ENCODE results near the gene MAN1B1.

Gene MAN1B1

DNA sequence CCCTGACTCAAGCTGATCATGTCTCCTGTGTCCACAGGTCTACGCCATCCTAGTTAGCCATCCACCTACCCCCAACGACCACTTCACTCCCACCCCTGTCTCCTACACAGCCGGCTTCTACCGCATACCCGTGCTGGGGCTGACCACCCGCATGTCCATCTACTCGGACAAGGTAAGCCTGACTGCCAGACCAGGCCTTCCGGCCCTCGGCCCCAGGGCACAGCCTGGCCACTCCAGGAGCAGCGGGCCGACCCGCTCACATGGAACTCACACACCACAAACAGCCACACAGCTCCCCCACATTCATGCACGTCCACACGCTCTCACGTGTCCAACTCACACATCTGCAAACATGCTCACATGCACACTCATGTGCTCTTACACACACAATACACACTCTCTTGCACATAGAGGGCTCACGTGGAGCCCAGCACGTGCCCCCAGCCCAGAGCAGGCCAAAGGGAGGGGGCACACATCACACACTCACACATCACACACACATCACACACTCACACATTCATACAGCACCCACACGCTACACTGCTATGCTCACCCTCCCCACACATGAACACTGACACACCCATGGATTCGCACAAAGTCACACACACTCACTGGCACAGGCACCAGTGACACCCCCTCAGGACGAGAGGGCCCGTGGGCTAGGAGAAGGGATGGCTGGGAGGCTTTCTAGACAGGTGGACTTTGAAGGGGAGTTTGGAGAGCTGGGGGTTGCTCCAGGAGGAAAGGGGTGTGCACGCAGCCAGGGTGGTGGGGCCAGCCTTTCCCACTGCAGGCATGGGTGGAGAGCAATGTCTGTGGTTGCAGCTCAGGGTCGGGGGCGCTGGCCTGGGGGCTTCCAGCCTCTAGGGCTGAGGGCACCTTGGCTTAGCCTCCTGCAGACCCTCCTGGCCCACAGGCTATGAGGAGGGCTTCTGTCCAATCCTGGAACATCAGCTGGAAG, 55.5 kb downstream of the MAN1B1 start:
- Mint-ChIP-seq H3K4me1 (ENCODE audit: low read depth) (peaks cover 2% of the 10 kb centered on the region), H3K27me3 (peaks cover 25% of the 10 kb centered on the region), H3K36me3 (peaks cover 2% of the 10 kb centered on the region), H3K27ac (no peak overlapping the region), H3K9me3 (ENCODE audit: low read depth) (no peaks in the 10 kb centered on the region), H3K4me3 (no peak overlapping the region)

DNA sequence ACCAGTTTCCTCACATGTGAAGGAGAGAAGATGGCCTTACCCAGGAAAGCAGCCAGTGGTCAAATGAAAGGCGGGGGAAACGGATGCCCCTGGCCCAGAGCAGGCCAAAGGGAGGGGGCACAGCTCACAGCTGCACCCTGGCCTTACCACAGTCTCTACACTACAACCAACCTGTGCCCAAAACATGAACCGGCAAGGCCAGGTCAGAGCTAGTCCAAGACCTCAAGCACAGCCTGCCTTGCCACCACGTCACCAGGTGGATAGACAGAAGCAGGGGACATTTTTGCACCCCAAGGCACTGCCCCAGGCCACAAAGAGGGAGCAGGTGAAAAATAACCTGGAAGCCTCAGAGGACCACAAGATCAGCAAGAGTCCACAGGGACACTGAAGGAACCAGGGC, 56.7 kb downstream of the MAN1B1 start:
- H3K9me3 Mint-ChIP-seq (ENCODE audit: low read depth) = no peaks in the 10 kb centered on the region
- peaks cover 26% of the 10 kb centered on the region for H3K27me3 Mint-ChIP-seq
- H3K27ac Mint-ChIP-seq = no peak overlapping the region

DNA sequence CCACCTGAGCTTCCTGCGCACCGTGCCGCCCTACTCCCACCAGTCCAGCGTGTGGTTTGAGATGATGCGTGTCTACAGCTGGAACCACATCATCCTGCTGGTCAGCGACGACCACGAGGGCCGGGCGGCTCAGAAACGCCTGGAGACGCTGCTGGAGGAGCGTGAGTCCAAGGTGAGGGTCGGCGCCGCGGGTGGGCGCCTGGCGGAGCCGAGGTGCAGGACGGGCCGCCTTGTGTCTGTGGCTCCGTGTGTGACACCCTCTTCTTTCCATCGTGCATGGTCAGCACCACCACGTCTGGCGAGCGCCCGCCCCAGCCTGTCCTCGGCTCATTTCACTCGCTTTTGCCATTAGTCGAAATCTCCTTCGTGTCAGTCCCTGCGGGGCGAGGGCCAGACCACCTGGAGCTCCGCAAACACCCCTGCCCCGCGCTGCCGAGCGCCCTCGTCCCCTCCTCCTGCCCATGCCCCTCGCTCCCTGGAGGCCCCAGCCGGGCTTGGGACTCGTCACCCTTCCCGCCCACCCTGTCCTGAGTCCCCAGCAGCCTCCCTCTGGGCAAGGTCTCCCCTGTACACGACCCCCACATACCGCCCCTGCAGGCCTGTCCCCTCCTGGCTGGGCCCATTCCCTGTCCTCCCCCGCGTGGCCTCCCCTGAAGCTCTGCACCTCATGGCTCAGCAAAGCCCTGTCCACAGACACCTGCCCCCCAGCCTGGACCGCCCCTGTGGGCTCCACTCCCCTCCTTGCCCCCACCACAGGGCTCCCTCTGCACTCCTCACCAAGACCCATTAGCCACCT, 59.1 kb downstream of the MAN1B1 start:
- Mint-ChIP-seq H3K4me3 (no peak overlapping the region), H3K4me1 (ENCODE audit: low read depth) (no peaks in the 10 kb centered on the region), H3K27me3 (peaks cover 17% of the 10 kb centered on the region), H3K27ac (no peak overlapping the region), H3K9me3 (ENCODE audit: low read depth) (no peaks in the 10 kb centered on the region), H3K36me3 (no peaks in the 10 kb centered on the region)

More for the DNA sequence above, 56.7 kb downstream of the MAN1B1 start:
- Mint-ChIP-seq H3K4me3 (no peak overlapping the region), H3K36me3 (peaks cover 2% of the 10 kb centered on the region), H3K4me1 (ENCODE audit: low read depth) (peaks cover 2% of the 10 kb centered on the region)

DNA sequence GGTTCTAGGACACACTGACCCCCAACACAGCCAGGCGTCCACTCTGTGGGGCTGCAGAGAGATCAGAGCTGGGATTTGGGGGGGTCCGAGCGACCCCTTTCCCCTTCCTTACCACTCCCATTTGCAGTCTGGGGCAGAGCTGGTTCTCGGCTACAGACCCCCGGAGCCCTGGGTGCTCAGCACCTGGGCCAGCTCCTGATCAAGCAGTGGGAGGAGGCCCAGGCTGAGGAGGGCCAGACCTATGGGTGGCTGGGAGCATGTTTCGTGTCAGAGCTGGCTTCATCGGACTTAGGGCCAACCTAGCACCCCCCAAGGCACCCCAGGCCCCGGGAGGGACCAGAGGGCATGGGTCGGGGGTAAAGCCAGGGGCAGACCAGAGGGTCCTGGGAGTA, 59.7 kb downstream of the MAN1B1 start:
- no peaks in the 10 kb centered on the region for H3K36me3 Mint-ChIP-seq
- peaks cover 3% of the 10 kb centered on the region for H3K4me1 Mint-ChIP-seq (ENCODE audit: low read depth)
- H3K9me3 Mint-ChIP-seq (ENCODE audit: low read depth) = no peaks in the 10 kb centered on the region
- H3K27ac Mint-ChIP-seq = no peak overlapping the region
- H3K4me3 Mint-ChIP-seq = no peak overlapping the region
- H3K27me3 Mint-ChIP-seq = peaks cover 17% of the 10 kb centered on the region

DNA sequence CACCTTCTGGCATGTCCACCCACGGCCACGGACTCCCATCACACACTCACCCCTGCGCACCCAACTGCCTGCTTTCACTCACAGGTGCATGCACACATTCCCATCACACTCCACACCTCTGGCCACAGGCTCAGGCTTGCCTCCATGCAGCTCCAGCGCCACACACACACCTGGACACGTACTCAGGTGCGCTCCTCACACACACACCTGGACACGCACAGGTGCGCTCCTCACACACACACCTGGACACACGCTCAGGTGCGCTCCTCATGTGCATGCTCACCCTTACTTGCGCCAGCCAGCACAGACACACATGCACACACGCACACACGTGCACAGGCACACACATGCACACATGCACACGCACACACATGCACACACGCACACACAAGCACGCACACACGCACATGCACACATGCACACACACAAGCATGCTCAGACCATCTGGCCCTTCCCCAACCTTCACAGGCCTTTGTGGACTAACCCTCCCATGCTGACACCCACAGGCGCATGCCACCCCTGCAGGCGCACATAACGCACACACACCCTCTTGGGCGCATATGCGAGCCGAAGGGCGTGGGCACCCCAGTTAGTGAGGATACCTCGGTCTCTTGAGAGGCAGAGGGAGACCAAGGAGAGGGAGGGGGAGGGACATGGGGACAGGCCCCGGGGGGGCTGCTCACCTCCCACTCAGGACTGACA, 60.5 kb downstream of the MAN1B1 start:
- H3K36me3 Mint-ChIP-seq = no peaks in the 10 kb centered on the region
- H3K9me3 Mint-ChIP-seq (ENCODE audit: low read depth) = no peaks in the 10 kb centered on the region
- H3K27ac Mint-ChIP-seq = no peak overlapping the region
- H3K4me1 Mint-ChIP-seq (ENCODE audit: low read depth) = peaks cover 4% of the 10 kb centered on the region
- peaks cover 12% of the 10 kb centered on the region for H3K27me3 Mint-ChIP-seq
- no peak overlapping the region for H3K4me3 Mint-ChIP-seq

DNA sequence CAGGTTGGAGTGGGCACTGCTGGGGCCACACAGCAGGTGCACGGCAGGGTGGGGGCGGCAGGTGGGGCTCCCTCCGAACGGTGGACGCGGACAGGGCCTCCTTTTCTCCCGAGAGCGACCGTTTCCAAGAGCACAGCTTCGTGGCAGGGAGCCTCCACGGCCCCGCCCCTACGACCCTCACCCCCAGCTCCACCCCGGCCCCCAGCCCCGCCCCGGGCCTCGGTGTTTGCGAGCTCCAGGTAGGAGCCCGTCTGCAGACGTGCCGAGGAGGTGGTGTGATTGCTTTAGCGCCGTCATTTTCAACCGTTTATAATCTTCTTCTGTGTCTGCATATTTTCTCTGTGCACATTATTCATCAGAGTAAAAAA, 61.0 kb downstream of the MAN1B1 start:
- H3K9me3 Mint-ChIP-seq (ENCODE audit: low read depth) = no peaks in the 10 kb centered on the region
- no peaks in the 10 kb centered on the region for H3K36me3 Mint-ChIP-seq
- no peak overlapping the region for H3K27ac Mint-ChIP-seq
- H3K27me3 Mint-ChIP-seq = peaks cover 9% of the 10 kb centered on the region
- H3K4me1 Mint-ChIP-seq (ENCODE audit: low read depth) = peaks cover 4% of the 10 kb centered on the region
- no peak overlapping the region for H3K4me3 Mint-ChIP-seq

DNA sequence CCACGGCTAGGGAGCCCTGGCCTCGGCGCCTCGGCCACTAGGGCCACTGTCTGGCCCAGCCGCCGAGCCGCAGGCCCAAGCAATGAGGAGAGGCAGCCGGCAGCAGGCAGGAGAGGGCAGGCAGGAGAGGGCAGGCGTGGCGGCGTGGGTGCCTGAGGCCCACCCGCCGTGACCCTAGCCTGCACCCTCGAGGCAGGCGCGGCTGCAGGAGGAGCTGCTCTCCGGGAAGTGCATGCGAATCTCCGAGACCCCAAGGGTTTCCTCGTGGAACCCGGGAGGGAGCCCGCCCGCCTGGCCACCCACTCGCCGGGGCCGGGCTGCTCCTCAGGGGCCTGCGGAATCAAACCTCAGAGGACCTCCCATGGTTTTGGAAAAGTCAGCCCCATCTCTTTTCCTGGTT, 61.5 kb downstream of the MAN1B1 start:
- peaks cover 4% of the 10 kb centered on the region for H3K4me1 Mint-ChIP-seq (ENCODE audit: low read depth)
- H3K27ac Mint-ChIP-seq = no peak overlapping the region
- no peaks in the 10 kb centered on the region for H3K9me3 Mint-ChIP-seq (ENCODE audit: low read depth)
- H3K36me3 Mint-ChIP-seq = no peaks in the 10 kb centered on the region
- no peak overlapping the region for H3K4me3 Mint-ChIP-seq
- peaks cover 9% of the 10 kb centered on the region for H3K27me3 Mint-ChIP-seq

DNA sequence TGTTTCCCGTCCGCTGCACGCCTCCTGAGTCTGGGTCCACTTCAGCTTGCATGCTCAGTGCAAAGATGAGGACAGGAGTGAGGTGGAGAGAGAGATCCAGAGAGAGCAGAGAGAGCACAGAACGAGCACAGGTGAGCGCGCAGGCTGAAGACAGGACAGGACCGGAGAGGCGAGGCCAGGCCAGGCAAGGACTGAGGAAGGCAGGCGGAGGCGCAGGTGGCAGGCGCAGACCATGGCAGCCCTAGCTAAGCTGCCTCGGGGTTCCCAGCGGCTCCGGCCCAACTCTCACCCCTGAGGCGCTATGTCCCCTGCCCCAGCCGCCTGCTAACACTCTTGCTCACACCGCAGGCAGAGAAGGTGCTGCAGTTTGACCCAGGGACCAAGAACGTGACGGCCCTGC, 61.9 kb downstream of the MAN1B1 start:
- no peak overlapping the region for H3K27ac Mint-ChIP-seq
- peaks cover 4% of the 10 kb centered on the region for H3K4me1 Mint-ChIP-seq (ENCODE audit: low read depth)
- peaks cover 9% of the 10 kb centered on the region for H3K27me3 Mint-ChIP-seq
- no peaks in the 10 kb centered on the region for H3K9me3 Mint-ChIP-seq (ENCODE audit: low read depth)
- H3K4me3 Mint-ChIP-seq = no peak overlapping the region
- H3K36me3 Mint-ChIP-seq = no peaks in the 10 kb centered on the region

DNA sequence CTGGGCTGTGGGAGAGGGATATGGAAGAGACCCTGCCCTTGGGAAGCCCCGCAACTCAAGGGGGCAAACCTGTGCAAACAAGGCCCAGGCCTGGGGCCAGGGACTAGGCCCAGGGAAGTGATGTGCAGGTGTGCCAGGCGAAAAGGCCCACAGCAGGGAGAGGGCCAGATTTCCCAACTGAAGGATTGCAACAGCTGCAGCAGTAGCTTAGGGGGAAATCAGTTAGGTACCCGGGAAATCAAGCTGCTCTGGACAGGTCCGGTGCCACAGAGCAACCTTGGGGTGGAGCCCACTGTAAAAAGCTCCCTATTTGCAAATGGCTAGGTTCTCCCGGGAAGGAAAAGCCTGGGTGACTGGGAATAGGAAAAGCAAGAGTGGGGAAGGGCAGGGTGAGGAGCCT, 62.6 kb downstream of the MAN1B1 start:
- no peak overlapping the region for H3K27ac Mint-ChIP-seq
- no peaks in the 10 kb centered on the region for H3K9me3 Mint-ChIP-seq (ENCODE audit: low read depth)
- H3K4me1 Mint-ChIP-seq (ENCODE audit: low read depth) = peaks cover 4% of the 10 kb centered on the region
- H3K36me3 Mint-ChIP-seq = no peaks in the 10 kb centered on the region
- H3K4me3 Mint-ChIP-seq = no peak overlapping the region
- H3K27me3 Mint-ChIP-seq = peaks cover 8% of the 10 kb centered on the region

DNA sequence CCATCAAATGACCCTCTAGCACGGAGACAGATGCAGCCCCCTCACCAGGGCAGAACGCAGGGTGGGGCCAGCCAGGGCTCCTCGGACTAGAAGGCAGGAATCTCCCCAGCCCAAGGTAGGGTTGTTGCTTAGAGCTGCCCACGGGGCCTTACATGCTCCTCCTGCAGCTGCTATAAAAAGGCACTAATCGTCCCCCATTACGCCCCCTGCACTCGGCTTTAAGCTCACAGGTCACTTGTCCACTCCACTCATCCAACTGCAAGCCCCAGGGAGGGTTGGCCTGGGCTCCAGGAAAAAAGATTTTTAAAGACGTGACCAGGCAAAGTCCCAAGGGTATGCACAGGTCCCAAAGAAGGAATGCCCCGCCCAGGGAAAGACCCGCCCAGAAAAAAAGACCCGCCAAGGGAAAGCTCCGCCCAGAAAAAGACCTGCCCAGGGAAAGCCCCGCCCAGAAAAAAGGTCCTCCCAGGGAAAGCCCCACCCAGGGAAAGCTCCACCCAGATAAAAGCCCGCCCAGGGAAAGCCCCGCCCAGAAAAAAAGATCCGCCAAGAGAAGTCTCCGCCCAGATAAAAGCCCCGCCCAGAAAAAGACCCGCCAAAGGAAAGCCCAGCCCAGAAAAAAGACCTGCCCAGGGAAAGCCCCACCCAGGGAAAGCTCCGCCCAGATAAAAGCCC, 63.3 kb downstream of the MAN1B1 start:
- Mint-ChIP-seq H3K4me1 (ENCODE audit: low read depth) (peaks cover 4% of the 10 kb centered on the region), H3K36me3 (no peaks in the 10 kb centered on the region), H3K27ac (no peak overlapping the region), H3K4me3 (no peak overlapping the region), H3K9me3 (ENCODE audit: low read depth) (no peaks in the 10 kb centered on the region), H3K27me3 (peaks cover 10% of the 10 kb centered on the region)

DNA sequence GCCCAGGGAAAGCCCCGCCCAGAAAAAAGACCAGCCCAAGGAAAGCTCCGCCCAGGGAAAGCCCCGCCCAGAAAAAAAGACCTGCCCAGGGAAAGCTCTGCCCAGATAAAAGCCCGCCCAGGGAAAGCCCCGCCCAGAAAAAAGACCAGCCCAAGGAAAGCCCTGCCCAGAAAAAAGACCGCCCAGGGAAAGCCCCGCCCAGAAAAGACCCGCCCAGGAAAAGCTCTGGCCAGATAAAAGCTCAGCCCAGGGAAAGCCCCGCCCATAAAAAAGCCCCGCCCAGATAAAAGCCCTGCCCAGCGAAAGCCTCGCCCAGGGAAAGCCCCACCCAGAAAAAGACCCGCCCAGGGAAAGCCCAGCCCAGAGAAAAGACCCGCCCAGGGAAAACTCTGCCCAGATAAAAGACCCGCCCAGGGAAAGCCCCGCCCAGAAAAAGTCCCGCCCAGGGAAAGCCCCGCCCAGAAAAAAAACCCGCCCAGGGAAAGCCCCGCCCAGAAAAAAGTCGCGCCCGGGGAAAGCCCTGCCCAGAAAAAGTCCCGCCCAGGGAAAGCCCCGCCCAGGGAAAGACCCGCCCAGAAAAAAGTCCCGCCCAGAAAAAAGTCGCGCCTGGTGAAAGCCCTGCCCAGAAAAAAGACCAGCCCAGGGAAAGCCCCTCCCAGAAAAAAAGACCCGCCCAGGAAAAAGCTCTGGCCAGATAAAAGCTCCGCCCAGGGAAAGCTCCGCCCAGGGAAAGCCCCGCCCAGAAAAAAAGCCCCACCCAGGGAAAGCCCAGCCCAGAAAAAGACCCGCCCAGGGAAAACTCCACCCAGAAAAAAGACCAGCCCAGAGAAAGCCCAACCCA, 64.1 kb downstream of the MAN1B1 start:
- H3K4me3 Mint-ChIP-seq = no peak overlapping the region
- peaks cover 4% of the 10 kb centered on the region for H3K4me1 Mint-ChIP-seq (ENCODE audit: low read depth)
- no peaks in the 10 kb centered on the region for H3K36me3 Mint-ChIP-seq
- H3K9me3 Mint-ChIP-seq (ENCODE audit: low read depth) = no peaks in the 10 kb centered on the region
- H3K27me3 Mint-ChIP-seq = peaks cover 10% of the 10 kb centered on the region
- H3K27ac Mint-ChIP-seq = peak overlapping the region; percentile 77

DNA sequence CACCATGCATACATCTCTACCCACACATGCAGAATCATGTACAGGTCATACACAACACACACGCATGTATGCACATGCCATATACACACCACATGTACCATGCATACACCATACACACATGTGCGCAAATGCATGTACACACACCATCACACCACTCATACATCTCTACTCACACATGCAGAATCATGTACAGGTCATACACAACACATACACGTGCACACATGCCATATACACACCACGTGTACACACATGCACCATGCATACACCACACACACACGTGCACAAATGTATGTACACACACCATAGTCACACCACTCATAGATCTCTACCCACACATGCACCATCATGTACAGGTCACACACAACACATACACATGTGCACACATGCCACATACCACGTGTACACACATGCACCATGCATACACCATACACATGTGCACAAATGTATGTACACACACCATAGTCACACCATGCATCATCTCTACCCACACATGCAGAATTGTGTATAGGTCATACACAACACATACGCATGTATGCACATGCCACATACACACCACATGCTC, 66.1 kb downstream of the MAN1B1 start:
- Mint-ChIP-seq H3K4me3 (no peak overlapping the region), H3K36me3 (no peaks in the 10 kb centered on the region), H3K27me3 (peaks cover 6% of the 10 kb centered on the region), H3K9me3 (ENCODE audit: low read depth) (no peaks in the 10 kb centered on the region), H3K27ac (no peak overlapping the region), H3K4me1 (ENCODE audit: low read depth) (peaks cover 11% of the 10 kb centered on the region)

DNA sequence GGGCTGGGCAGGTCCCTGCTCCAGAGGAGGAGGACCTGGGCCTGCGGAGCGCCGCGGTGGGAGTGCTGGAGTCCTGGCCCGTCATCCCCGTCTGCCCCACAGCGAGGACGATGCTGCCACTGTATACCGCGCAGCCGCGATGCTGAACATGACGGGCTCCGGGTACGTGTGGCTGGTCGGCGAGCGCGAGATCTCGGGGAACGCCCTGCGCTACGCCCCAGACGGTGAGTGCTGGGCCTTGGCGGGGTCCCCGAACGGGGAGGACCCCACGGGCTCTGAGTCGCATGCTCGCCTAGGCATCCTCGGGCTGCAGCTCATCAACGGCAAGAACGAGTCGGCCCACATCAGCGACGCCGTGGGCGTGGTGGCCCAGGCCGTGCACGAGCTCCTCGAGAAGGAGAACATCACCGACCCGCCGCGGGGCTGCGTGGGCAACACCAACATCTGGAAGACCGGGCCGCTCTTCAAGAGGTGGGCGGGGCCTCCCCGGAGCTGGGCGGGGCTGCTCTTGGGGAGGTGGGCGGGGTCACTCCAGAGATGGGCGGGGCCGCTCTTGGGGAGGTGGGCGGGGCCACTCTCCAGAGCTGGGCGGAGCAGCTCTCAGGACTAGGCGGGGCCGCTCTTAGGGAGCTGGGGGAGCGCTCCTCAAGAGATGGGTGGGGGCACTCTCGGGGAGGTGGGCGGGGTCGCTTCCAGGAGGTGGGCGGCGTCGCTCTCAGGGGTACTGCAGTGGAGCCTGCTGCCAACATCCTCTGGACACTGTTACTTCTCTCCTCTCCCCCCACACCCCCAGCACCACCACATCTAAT, 70.0 kb downstream of the MAN1B1 start:
- Mint-ChIP-seq H3K27me3 (peaks cover 18% of the 10 kb centered on the region), H3K36me3 (no peaks in the 10 kb centered on the region), H3K4me3 (peak overlapping the region; percentile 53), H3K27ac (no peak overlapping the region), H3K9me3 (ENCODE audit: low read depth) (no peaks in the 10 kb centered on the region), H3K4me1 (ENCODE audit: low read depth) (peaks cover 19% of the 10 kb centered on the region)

All from activated naive CD8-positive, alpha-beta T cell (primary cell).